Mucosa of stomach (tissue), 1 donor: ENCODE results near the gene ATP6V0A4.

Source experiments
- H3K27me3 ChIP-seq: one replicate; pipeline ENCODE4 v1.7.0; 2013; ENCODE audit warnings: mild to moderate bottlenecking, low read length; ENCODE audit not compliant: control insufficient read depth, insufficient read depth
- H3K36me3 ChIP-seq: one replicate; pipeline ENCODE4 v1.7.0; 2013; ENCODE audit warnings: low read length; ENCODE audit not compliant: control insufficient read depth, insufficient read depth
- H3K4me1 ChIP-seq: one replicate; pipeline ENCODE4 v1.7.0; 2013; ENCODE audit warnings: mild to moderate bottlenecking, low read length; ENCODE audit not compliant: control insufficient read depth, insufficient read depth
- H3K4me3 ChIP-seq: one replicate; pipeline ENCODE4 v1.7.0; 2013; ENCODE audit warnings: low read length
- H3K9ac ChIP-seq: one replicate; pipeline ENCODE4 v1.7.0; 2013; ENCODE audit warnings: mild to moderate bottlenecking, low read length, moderate library complexity
- H3K9me3 ChIP-seq: one replicate; pipeline ENCODE4 v1.7.0; 2013; ENCODE audit warnings: mild to moderate bottlenecking, low read length, moderate library complexity; ENCODE audit not compliant: control insufficient read depth
- donor health status: Pancreatic carcinoma.

ATP6V0A4 gene

DNA sequence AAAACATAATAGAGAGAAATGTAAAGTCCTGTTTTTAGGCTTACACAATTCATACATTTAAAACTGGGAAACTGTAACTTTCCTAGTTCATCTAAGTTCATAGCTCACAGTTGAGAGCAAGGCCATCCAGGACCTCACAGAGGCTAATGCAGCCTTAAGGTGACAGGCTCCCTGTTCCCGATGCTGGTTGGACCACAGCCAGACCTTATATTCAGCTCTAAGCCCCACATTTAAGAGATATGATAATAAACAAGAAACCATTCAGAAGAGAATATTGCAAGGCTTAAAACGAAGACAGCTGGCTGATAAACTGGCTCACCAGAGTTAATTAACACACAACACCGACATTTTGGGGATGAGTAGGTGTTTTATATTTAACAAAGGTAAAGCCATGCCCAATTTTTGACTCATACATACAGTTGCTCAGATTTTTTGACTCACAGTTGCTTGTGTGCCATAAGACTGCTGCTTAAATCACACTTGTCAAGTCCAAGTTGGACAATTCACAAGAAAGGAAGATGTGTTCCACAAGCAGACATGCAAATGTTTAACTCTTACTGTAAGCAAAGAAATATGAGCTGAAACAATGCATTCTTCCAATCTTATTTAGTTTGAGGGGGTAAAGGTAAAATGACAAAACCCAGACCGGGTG is 41.3 kb downstream of the ATP6V0A4 start:
- no peak overlapping the region for H3K9ac ChIP-seq
- H3K36me3 ChIP-seq = no peaks in the 10 kb centered on the region
- no peak overlapping the region for H3K4me3 ChIP-seq

DNA sequence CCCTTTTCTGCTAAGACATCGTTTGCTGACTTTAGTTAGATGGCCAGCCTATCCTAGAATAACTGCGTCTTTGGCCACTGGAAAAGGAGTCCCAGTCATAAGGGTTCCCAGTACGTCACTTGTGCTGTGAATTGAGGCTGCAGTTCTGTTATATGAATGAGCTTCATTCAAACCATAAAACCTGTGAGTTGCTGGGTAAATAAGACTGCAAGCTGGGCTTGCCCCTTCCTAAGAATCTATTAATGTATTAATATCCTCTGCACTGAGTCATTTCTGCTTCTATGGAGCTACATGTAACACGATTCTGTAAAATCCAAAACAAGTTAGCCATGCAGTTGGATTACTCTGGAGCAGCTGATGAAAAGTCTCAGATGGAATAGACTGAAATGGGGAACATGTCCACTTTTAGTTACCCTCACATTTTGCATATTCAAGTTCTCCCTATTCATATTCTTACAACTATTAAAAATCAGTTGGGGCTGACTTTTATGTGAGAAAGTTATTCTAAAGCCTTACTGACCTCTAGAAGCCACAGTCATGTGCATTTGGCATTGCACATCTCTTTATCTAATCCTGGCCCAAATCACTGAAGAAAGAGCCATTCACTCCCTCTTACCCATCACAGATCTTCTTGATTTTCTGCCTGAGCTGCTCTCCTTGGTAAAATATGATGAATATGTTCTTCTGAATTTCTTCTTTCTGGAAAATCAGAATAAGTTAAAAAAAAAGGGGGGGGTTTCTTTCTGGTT is 42.0 kb downstream of the ATP6V0A4 start:
- Histone ChIP-seq H3K36me3 (no peaks in the 10 kb centered on the region), H3K4me1 (no peaks in the 10 kb centered on the region), H3K27me3 (peaks cover 5% of the 10 kb centered on the region), H3K9ac (no peak overlapping the region), H3K4me3 (no peak overlapping the region), H3K9me3 (no peaks in the 10 kb centered on the region)

More for the DNA sequence above, 41.3 kb downstream of the ATP6V0A4 start:
- Histone ChIP-seq H3K4me1 (no peaks in the 10 kb centered on the region), H3K27me3 (peaks cover 1% of the 10 kb centered on the region), H3K9me3 (no peaks in the 10 kb centered on the region)

DNA sequence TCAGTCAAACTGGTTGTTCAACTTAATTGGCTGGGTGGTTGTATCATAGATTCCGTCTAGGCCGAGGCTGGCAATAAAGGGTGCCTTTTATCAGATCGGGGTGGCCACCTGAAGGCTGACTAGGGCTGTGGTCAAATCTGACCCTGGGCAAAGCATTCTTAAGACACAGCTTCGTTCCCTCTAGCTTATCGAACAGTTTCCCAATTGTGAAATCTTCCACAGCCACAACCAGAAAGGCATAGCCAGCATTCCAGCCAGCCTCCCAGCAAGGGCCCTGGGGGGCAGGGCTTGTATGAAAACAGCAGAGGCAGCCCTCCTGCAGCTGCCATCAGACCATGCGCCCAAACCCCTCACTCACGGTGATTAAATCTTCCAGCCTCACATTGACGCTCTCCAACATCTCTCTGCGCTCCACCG is 42.7 kb downstream of the ATP6V0A4 start:
- Histone ChIP-seq H3K9ac (no peak overlapping the region), H3K9me3 (no peaks in the 10 kb centered on the region), H3K27me3 (peaks cover 5% of the 10 kb centered on the region), H3K36me3 (no peaks in the 10 kb centered on the region), H3K4me3 (no peak overlapping the region), H3K4me1 (no peaks in the 10 kb centered on the region)

DNA sequence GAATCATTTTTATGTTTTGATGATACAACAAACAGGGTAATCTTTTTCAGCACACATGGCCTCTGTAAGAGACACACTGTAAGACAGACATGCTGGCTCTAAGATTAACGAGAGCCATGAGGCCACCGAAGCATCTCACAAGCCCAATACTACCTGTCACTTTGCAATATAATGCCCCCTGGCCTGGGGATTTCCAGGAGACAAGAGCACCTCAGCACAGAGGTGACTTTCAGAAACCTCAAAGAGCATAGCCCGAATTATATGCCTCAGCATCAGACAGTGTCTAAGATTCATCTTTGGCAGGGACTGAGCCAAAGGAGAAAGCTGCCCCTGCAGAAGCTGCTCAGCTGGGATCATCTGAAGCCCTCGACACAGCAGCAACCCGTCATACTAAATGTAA is 44.4 kb downstream of the ATP6V0A4 start:
- no peaks in the 10 kb centered on the region for H3K9me3 ChIP-seq
- no peak overlapping the region for H3K4me3 ChIP-seq
- peaks cover 5% of the 10 kb centered on the region for H3K27me3 ChIP-seq
- no peaks in the 10 kb centered on the region for H3K4me1 ChIP-seq
- H3K36me3 ChIP-seq = no peaks in the 10 kb centered on the region
- H3K9ac ChIP-seq = no peak overlapping the region

DNA sequence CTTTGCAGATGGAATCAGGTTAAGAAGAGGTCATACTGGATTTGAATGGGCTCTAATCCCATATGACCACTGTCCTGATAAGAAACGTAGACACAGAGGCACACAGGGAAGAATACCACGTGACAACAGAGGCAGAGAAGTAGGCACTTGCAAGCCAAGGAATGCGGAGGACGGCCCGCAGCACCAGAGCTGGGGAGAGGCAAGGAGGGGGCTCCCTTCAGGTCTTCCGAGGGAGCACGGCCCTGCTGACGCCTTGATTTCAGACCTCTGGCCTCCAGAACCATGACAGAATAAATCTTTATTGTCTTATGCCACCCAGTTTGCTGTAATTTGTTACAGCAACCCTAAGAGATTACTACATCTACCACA is 44.9 kb downstream of the ATP6V0A4 start:
- H3K4me1 ChIP-seq = no peaks in the 10 kb centered on the region
- no peak overlapping the region for H3K9ac ChIP-seq
- H3K4me3 ChIP-seq = no peak overlapping the region
- H3K27me3 ChIP-seq = peaks cover 5% of the 10 kb centered on the region
- H3K36me3 ChIP-seq = no peaks in the 10 kb centered on the region
- H3K9me3 ChIP-seq = no peaks in the 10 kb centered on the region

DNA sequence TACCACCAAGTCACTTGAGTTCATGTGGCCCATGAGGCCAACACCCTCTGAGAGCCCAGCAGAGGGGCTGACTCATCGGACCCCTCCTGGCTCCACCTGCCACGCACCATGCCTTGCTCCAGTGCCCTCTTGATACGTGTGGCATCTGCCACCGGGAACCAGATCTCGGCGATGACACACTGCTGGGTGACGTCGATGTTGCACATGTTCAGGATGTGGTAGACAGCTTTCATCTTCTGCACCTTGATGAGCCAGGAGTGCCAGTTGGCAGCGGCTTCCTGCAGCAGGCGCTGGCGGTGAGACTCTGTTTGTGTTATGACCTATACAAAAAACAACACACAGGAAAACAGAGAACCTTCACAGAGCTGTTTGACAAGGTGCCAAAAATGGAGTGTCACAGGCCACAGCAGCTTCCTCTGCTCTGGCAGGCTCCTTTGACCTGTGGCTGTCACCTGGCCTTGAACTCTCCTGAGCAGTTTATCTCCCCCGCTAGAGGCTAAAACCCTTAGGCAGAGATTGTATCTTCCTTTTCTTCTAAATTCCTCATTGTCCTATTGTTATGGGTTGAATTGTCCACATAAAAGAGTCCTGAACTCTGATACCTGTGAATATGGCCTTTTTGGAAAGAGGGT is 45.4 kb downstream of the ATP6V0A4 start:
- H3K9me3 ChIP-seq = no peaks in the 10 kb centered on the region
- no peak overlapping the region for H3K4me3 ChIP-seq
- H3K9ac ChIP-seq = no peak overlapping the region
- H3K36me3 ChIP-seq = no peaks in the 10 kb centered on the region
- H3K27me3 ChIP-seq = peaks cover 5% of the 10 kb centered on the region
- no peaks in the 10 kb centered on the region for H3K4me1 ChIP-seq

DNA sequence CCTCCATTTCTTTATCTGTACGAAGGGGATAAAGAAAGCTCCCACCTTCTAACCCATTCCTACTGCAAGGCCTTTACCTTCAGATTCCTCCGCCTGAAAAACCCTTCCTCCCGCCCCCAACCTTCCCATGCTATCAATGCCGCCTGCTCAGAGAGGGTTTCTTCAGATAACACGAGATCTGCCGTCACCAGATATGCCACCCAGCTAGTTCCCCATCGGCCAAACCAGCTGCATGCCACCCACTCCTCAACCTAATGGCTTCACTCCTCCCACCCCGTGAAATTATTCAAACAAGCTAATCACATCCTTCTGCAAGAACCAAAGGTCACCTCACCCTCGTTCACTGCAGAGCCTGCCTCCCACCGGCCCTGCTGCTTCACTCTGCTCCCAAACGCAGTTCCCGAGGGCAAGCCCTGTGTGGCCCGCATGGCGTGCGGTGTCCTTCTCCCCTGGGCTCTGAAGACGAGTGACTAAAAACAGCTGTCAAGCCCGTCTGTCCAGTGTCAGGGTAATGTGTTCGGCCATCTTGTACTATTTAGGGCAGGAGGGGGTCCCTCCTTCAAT is 47.0 kb downstream of the ATP6V0A4 start:
- Histone ChIP-seq H3K9ac (no peak overlapping the region), H3K4me3 (no peak overlapping the region), H3K27me3 (peaks cover 5% of the 10 kb centered on the region), H3K4me1 (no peaks in the 10 kb centered on the region), H3K36me3 (no peaks in the 10 kb centered on the region), H3K9me3 (no peaks in the 10 kb centered on the region)

DNA sequence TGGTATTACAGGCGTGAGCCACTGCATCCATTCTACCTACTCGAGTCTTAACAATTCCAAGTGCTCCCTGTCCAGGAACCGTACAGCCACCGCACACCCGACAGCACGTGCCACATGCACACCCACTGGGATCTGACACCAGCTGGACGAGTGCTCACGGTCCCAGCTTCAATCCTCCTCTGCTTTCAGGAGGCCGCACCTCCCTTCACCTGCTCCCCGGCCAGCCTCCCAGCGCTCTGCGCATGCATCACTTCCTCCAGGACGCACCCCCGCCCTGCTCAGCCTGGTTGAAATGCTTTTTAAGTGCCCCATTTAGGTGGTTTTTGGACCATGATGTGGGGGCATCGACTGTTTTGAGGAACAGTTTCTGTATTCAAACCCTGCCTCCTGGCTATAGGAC is 47.5 kb downstream of the ATP6V0A4 start:
- Histone ChIP-seq H3K4me3 (no peak overlapping the region), H3K4me1 (no peaks in the 10 kb centered on the region), H3K36me3 (no peaks in the 10 kb centered on the region), H3K9me3 (no peaks in the 10 kb centered on the region), H3K27me3 (peaks cover 5% of the 10 kb centered on the region), H3K9ac (no peak overlapping the region)

DNA sequence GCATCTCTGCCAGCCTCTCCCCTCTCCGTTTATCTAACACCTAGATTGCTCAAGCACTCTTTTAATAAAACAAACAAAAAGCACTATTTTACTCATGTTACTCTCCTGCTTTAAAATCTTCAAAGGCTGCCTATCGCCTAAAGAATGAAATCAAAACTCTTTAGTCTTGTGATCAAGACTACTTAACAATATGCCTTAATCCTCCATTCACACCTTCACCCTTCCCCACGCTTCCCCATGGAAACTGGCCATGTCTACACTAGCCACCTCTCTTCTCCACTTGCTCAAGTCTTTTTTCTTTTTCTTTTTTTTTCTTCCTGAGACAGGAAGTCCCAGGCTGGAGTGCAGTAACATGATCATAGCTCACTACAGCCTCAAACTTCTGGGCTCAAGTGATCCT is 48.0 kb downstream of the ATP6V0A4 start:
- no peaks in the 10 kb centered on the region for H3K4me1 ChIP-seq
- H3K4me3 ChIP-seq = no peak overlapping the region
- no peaks in the 10 kb centered on the region for H3K36me3 ChIP-seq
- peaks cover 5% of the 10 kb centered on the region for H3K27me3 ChIP-seq
- no peaks in the 10 kb centered on the region for H3K9me3 ChIP-seq
- no peak overlapping the region for H3K9ac ChIP-seq

DNA sequence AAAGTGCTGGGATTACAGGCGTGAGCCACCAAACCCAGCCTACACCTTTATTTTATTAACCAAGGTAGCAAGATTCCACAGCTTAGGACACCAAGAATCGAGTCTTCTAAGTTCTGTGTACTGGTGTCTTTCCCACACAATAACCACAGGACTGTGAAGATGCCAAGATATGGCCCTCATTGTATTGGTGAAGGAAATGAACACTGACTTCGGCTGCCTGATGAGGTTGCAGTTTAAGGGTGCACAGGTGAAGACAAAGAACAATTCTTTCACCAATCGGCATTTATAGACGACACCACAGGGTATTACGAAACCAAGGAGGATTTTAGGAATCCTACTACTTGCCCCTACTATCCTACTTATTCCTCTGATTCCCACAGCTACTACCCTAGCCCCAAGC is 49.3 kb downstream of the ATP6V0A4 start:
- Histone ChIP-seq H3K36me3 (no peaks in the 10 kb centered on the region), H3K9ac (no peak overlapping the region), H3K27me3 (peaks cover 5% of the 10 kb centered on the region), H3K4me3 (no peak overlapping the region), H3K4me1 (no peaks in the 10 kb centered on the region), H3K9me3 (no peaks in the 10 kb centered on the region)

DNA sequence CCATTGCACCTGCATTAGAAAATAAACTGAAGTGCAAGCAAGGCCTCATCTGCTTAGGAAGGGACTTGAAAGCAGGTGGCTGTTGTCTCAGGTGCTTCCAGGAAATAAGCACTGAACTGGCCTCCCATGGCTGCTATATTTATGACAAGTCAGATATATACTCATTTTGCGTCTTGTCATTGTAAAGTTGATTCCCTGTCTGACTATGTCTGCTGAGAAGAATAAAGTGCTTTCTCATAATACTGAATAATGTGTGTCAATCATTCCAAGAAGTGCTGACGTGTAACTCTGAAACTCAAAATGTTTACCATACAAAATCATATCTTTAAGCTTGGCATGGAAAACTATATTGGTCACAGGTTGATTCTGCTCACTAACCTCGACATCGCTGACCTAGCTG is 51.9 kb downstream of the ATP6V0A4 start:
- no peak overlapping the region for H3K4me3 ChIP-seq
- no peaks in the 10 kb centered on the region for H3K27me3 ChIP-seq
- no peaks in the 10 kb centered on the region for H3K4me1 ChIP-seq
- no peak overlapping the region for H3K9ac ChIP-seq
- no peaks in the 10 kb centered on the region for H3K36me3 ChIP-seq
- no peaks in the 10 kb centered on the region for H3K9me3 ChIP-seq

DNA sequence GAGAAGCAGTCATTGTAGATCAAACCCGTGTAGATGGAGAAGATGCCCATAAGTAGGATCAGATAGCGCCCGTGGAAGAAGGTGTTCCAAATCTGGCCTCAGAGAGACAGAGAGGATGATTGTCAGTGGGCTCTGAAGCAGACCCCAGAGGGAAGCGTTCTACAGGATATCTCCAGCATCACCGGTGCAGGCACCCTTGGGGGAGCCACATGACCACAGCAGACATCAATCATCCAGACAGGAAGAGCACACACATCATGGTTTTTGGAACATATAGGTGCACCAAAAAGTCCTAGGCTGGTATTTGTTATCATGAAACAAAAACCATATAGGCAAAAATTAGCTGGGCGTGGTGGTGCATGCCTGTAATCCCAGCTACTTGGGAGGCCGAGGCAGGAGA is 52.8 kb downstream of the ATP6V0A4 start:
- no peaks in the 10 kb centered on the region for H3K27me3 ChIP-seq
- H3K9me3 ChIP-seq = no peaks in the 10 kb centered on the region
- H3K36me3 ChIP-seq = no peaks in the 10 kb centered on the region
- no peak overlapping the region for H3K4me3 ChIP-seq
- H3K9ac ChIP-seq = no peak overlapping the region
- no peaks in the 10 kb centered on the region for H3K4me1 ChIP-seq
